HFFc6 (cell line): Measurements from ENCODE around the gene ELP6. TPM values are rescaled to one million over a fixed set of nuclear protein-coding genes. Genes with fewer than 3 reads are reported as not detected.

Source experiments
- DNase-seq: peaks from one replicate; pipeline ENCODE4 v3.0.0-alpha.2; 2018
- H3K27ac Mint-ChIP-seq: 2 replicates; pipeline ENCODE4 v1.8.0; 2020; ENCODE audit warnings: mild to moderate bottlenecking, mixed read lengths
- H3K27me3 Mint-ChIP-seq: 2 replicates; pipeline ENCODE4 v1.8.0; 2021; ENCODE audit warnings: mild to moderate bottlenecking, moderate library complexity, mixed read lengths; ENCODE audit not compliant: insufficient read depth
- H3K36me3 Mint-ChIP-seq: 2 replicates; pipeline ENCODE4 v1.8.0; 2021; ENCODE audit warnings: low read depth, mixed read lengths
- H3K4me1 Mint-ChIP-seq: 2 replicates; pipeline ENCODE4 v1.8.0; 2020; ENCODE audit warnings: low read depth, mixed read lengths
- H3K4me3 Mint-ChIP-seq: 2 replicates; pipeline ENCODE4 v1.8.0; 2020; ENCODE audit warnings: mild to moderate bottlenecking, moderate library complexity, mixed read lengths
- H3K9me3 Mint-ChIP-seq: 2 replicates; pipeline ENCODE4 v1.8.0; 2020; ENCODE audit warnings: mild to moderate bottlenecking, mixed read lengths
- total RNA-seq, 6 experiments: library from RNA; stranded (reverse); fragmentation: NEBNext Ultra II Directional; extraction: Animal tissue kit (Norgen Biotek cat#: 25700); gene quantifications; 2 replicates in 1 of 6; 3 replicates in 5 of 6; pipeline ENCODE4 v1.2.3, GENCODE V29; 2021
- TF ChIP-seq, protein P1 (sequence below): fragments of 200-600 bp; sonication (generic); IDR thresholded peaks from 2 replicates; pipeline ENCODE4 v1.5.0; 2021; ENCODE audit warnings: antibody characterized with exemption, mild to moderate bottlenecking

The ELP6 gene
- total RNA-seq, 6 experiments from 2014 or later: 30.4 to 36.2 (median 34.5) TPM

GRCh38 chr3:47504113-47504512 lies 9.4 kb downstream of the ELP6 start:
- Mint-ChIP-seq H3K4me3 (no peak overlapping the region), H3K4me1 (no peaks in the 10 kb centered on the region), H3K27me3 (no peaks in the 10 kb centered on the region; the same call in 1 of the 2 replicates), H3K27ac (no peak overlapping the region), H3K9me3 (no peaks in the 10 kb centered on the region), H3K36me3 (peaks cover 32% of the 10 kb centered on the region)
- DNase-seq: no peak
- TF ChIP-seq, protein P1, sequence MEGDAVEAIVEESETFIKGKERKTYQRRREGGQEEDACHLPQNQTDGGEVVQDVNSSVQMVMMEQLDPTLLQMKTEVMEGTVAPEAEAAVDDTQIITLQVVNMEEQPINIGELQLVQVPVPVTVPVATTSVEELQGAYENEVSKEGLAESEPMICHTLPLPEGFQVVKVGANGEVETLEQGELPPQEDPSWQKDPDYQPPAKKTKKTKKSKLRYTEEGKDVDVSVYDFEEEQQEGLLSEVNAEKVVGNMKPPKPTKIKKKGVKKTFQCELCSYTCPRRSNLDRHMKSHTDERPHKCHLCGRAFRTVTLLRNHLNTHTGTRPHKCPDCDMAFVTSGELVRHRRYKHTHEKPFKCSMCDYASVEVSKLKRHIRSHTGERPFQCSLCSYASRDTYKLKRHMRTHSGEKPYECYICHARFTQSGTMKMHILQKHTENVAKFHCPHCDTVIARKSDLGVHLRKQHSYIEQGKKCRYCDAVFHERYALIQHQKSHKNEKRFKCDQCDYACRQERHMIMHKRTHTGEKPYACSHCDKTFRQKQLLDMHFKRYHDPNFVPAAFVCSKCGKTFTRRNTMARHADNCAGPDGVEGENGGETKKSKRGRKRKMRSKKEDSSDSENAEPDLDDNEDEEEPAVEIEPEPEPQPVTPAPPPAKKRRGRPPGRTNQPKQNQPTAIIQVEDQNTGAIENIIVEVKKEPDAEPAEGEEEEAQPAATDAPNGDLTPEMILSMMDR: no peak

- TF ChIP-seq, protein P1: no peak
- DNase-seq: no peak
- Mint-ChIP-seq H3K27ac (no peak overlapping the region), H3K9me3 (no peaks in the 10 kb centered on the region), H3K4me1 (no peaks in the 10 kb centered on the region), H3K36me3 (peaks cover 35% of the 10 kb centered on the region), H3K27me3 (no peaks in the 10 kb centered on the region; the same call in 1 of the 2 replicates), H3K4me3 (no peak overlapping the region)
These were observed 10.5 kb downstream of the ELP6 start for GRCh38 chr3:47503033-47503432.

GRCh38 chr3:47496892-47497291 lies 16.6 kb downstream of the ELP6 start:
- Mint-ChIP-seq H3K36me3 (peaks cover 39% of the 10 kb centered on the region), H3K27ac (no peak overlapping the region), H3K4me3 (no peak overlapping the region), H3K27me3 (no peaks in the 10 kb centered on the region; the same call in 1 of the 2 replicates), H3K9me3 (no peaks in the 10 kb centered on the region), H3K4me1 (peaks cover 5% of the 10 kb centered on the region; the same call in 1 of the 2 replicates)
- DNase-seq: no peak
- TF ChIP-seq, protein P1: no peak

- peaks cover 36% of the 10 kb centered on the region for H3K36me3 Mint-ChIP-seq
These were observed 17.6 kb downstream of the ELP6 start for GRCh38 chr3:47495886-47496285.

GRCh38 chr3:47495111-47495510 lies 18.4 kb downstream of the ELP6 start:
- H3K27ac Mint-ChIP-seq: no peak overlapping the region
- peaks cover 5% of the 10 kb centered on the region; the same call in 1 of the 2 replicates for H3K4me1 Mint-ChIP-seq
- no peaks in the 10 kb centered on the region for H3K9me3 Mint-ChIP-seq
- H3K36me3 Mint-ChIP-seq: peaks cover 29% of the 10 kb centered on the region
- no peaks in the 10 kb centered on the region for H3K27me3 Mint-ChIP-seq
- H3K4me3 Mint-ChIP-seq: no peak overlapping the region
- TF ChIP-seq, protein P1: no peak
- no peak for DNase-seq

More at GRCh38 chr3:47495886-47496285, 17.6 kb downstream of the ELP6 start:
- Mint-ChIP-seq H3K4me3 (no peak overlapping the region), H3K9me3 (no peaks in the 10 kb centered on the region), H3K4me1 (peaks cover 5% of the 10 kb centered on the region; the same call in 1 of the 2 replicates), H3K27ac (no peak overlapping the region), H3K27me3 (no peaks in the 10 kb centered on the region; the same call in 1 of the 2 replicates)
- TF ChIP-seq, protein P1: no peak
- DNase-seq: no peak
